Embryonic facial prominence (tissue), 1 donor: ENCODE results near the gene CACNB4.
"Not testable (repeated sequence)": the region's sequence is repeated elsewhere in the genome, so short reads cannot be mapped to it uniquely, and the experiment has no call there.

Experiments
- DNase-seq: peaks from one replicate; pipeline ENCODE4 v3.0.0-alpha.2; 2016; ENCODE audit errors: extremely low spot score

CACNB4 gene

DNA sequence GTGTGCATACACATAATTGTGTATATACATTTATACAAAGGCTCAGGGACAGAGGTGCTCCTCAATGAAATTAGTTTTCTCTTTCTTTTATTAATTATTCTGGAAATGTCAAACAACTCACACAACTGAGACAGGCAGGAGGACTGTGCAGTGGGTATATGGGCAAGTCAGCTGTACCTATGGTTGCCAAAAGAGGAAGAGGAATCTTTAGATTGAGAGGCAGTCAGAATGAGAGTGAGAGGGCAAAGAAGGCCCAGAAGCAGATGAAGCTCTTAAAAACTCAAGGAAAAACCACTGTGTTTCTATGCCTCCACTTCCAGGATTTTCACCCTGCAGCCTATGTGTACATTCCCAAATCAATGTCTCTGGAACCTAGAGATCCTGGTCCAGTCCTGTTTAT, 79.1 kb downstream of the CACNB4 start:
- no peak for DNase-seq

DNA sequence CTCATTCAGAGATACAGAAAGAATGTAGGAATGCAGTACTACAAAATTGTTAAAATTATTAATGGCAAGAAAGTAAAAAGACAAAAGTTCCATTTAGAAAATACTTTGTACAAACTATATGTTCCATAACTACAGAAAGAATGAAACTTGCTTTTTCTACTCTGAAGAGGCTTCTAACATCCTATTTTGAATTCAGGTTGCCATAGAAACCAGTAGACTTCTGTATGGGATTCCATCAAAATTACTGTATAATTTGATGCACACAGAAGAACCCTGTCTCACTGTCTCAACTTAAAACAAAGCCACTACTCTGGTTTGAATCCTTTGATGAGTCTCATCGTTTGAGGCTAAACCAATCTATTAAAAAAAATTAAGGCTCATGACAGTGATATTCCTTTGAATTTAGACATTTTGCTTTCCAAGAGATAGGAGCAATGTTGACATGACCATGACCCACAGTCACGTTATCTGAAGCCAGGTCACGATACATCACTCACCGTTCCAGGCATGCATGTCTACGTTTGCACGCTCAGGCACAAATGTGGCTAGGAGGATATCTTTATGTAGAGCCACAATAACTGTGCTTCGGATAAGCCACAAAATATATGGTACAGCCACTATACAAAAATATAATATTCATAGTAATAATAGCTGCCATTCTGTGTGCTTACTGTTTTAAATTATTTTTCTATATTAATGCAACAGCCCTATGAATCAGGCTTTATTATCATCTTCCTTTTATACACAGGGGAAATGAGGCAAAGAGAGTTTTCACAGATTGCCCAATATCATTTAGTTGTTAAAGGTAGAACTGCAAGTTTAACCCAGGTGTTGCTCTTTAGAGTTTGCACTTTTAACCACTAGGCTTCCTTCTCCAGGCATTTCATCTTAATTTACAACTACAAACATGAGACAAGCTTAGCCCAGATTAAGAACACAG, 82.4 kb downstream of the CACNB4 start:
- no peak for DNase-seq

DNA sequence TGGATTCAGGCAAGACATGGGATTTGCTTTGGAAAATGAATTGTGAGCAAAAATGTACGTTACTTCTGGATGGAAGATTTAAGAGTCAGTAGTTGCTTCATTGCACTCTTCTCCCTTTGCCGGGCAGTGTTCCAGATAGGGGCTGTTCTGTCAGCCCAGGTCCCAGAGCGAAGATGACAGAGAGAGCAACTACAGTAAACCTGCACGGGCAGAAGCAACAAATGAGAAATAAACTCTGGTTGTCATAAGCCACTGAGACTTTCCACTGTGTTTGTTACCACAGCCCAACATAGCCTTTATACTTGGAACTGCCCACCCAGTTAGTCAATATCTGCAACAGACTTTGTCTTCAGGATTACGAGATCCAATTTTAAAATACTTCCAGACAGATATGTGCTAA, 83.3 kb downstream of the CACNB4 start:
- no peak for DNase-seq

DNA sequence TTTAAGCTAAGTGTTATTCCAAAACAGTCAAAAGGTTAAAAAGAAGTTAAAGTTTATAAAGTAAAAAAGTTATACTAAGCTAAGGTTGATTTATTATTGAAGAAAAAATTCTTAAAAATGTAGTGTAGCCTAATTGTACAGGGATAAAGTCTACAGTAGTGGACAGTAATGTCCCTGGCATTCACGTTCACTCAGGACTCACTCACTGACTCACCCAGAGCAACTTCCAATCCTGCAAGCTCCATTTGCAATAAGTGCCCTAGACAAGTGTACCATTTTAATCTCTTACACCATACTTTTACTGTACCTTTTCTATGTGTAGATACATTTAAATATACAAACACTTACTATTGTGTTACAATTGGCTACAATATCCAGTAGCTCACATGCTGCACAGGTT, 86.1 kb downstream of the CACNB4 start:
- DNase-seq: no peak

DNA sequence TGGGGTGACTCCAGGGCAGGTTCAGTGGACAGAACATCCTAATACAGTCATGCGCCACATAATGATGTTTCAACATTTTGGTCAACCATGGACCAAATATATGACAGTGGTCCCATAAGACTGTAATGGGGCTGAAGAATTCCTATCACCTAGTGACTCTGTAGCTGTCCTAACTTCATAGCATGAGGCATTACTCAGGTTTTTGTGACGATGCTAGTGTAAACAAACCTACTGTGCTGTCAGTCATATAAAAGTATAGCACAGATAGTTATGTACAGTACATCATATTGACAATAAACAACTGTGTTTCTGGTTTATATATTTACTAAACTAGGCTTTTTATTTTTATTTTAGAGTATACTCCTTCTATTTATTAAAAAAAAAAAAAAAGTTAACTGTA, 87.1 kb downstream of the CACNB4 start:
- DNase-seq: no peak

DNA sequence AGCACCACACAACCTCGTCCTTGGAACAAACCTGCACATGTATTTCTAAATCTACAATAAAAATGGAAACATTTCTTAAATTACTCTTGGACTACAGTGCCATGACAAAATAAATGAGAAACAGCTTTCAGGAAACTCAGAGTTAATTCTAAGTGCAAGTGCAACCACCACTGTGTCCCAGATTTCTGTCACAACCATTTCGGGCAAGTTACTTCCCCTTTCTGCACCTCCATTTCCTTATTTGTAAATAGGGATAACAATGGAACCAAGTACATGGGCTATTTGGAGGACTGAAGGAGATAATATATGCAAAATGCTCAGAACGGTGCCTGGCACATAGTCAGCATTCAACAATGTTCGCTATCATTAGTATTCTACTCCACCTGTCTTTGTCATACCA, 93.2 kb downstream of the CACNB4 start:
- no peak for DNase-seq

DNA sequence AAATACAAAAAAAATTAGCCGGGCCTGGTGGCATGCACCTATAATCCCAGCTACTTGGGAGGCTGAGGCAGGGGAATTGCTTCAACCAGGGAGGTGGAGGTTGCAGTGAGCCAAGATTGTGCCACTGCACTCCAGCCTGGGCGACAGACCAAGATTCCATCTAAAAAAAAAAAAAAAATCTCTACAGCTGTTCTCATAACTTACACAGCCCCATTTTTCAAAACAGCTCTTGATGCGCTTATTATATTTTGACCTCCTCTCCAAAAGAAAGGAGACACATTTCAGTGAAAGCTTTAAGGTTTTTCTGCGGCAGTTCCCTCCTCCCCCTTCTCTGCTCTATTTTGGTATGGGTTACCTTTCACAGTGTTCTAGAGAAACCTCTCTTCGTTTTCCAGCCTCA, 95.6 kb downstream of the CACNB4 start:
- not testable (repeated sequence) for DNase-seq

DNA sequence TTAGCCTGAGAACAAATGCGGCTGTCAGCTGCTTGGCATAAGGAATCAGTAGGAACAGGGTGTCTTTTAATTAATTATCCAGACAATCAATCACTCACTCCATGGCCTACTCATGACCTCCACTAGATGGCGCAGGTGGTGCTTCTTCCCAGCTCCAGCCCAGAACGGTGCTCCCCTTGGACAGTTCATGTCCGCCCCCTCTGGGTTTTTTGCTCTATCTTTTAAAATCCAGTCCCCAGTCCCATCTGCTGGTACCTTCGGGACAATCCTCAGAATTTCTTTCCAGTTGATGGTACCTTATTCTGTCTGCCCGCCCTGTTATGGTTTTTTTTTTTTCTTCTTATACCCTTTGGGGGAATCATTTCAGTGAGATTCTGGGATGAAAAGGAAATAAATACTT, 99.8 kb downstream of the CACNB4 start:
- DNase-seq: no peak

DNA sequence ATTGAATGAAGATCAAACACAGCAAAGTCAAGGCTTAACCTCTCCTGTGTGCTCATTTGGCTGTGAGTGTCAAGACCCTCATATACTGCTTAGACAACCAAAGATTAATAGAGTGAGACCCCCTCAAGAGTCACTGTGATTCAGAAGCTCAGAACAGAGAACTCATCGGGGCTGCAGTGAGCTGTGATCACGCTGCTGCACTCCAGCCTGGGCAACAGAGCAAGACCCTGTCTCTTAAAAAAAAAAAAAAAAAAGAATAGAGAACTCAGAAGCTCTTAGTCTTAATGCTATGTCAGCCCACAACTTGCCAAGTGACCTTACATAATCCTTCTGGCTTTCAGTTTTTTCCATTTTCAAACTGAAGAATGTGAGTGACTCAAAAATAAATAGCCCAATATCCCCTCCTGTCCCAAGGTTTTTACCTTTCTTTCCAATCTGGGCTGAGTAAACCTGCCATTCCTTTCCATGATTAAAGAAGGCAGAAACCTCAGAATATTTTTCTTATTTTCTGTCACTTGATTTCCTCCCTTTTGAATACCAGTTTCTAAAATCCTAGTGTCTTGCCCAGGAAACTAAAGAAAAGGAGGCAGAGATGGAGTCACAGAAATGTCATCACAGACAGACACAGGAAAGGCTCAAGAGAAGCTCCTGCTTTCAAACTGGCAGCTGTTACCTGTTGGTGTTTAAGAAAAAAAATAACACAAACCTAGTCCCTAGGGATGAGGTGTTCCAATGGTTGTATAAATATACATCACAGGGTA, 102.4 kb downstream of the CACNB4 start:
- DNase-seq: no peak

DNA sequence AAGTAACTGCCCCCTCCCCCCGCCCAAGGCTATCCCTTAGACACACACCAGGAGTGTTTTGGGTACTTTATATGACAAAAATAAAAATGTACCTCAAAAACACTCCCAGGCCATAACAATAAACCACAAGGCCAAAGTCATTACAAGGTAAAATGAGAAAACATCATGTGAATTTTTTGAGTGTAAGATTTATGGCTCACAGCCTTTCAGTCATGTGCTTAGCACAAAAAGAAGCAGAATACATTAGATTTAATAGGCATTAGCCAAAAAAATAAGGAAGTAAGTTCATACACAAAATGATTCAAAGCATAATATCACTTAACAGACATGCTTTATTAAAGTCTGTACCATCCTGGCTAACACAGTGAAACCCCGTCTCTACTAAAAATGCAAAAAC, 103.7 kb downstream of the CACNB4 start:
- no peak for DNase-seq

DNA sequence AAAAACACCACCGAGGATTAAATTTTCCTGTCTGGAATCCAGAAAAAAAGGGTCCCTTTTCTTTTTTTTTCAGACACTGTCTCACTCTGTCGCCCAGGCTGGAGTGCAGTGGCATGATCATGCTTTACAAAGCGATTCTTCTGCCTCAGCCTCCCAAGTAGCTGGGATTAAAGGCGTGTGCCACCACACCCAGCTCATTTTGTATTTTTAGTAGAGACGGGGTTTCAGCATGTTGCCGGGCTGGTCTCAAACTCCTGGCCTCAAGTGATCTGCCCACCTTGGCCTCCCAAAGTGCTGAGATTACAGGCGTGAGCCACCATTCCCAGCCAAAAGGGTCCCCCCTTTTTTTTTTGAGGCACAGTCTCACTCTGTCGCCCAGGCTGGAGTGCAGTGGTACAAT, 104.7 kb downstream of the CACNB4 start:
- DNase-seq: not testable (repeated sequence)

DNA sequence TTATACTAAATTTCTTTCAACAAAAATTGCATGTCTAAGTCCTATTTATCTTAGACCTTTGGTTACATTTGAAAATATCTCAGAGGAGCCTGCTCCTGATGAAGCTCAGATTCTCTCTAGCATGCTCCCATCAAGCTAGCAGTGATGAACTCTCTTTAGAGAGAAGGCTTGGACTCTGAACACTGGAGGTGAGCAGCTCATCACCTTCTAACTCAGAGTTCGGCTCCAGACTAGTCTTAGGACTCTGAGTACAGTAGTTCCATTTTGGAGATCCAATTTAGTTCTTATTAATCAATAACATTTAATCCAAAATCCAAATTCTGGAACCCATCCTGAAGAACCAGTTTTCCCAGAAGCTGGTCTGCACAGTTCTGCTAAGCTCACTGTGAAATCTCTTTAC, 107.8 kb downstream of the CACNB4 start:
- no peak for DNase-seq

DNA sequence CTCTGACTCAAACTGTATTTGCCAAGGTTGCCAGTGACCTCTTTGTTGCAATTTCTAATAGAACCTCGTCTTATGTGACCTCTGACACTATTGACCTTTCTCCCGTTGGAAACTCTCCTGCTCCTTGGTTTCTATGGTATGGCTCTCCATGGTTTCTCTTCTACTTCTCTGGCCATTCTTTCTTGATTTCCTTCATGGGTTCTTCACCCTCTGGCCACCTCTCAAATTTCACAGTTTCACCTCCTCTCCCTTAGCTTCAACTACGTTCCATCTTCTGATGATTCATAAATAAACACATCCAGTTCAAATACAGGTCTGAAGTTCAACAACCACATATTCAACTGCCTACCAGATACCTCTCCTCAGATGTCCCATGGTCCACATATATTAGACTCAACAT, 109.5 kb downstream of the CACNB4 start:
- no peak for DNase-seq

DNA sequence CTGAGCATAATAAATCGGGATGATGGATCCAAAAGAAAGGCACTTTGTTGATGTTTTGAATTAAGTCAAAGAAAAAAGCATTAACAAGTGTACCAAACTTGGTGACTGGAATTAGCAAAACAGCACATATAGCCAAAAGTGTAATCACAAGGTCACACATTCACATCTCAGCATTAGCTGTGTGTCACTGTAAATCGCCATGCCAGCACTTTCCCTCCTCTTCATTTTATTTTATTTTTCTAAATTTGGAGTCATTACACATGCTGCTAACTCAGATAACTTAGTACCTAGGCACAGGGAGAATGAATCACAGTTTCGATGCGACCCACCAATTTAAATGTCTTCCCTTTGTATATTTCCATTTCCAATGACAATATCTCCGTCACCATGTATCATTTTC, 111.4 kb downstream of the CACNB4 start:
- no peak for DNase-seq

DNA sequence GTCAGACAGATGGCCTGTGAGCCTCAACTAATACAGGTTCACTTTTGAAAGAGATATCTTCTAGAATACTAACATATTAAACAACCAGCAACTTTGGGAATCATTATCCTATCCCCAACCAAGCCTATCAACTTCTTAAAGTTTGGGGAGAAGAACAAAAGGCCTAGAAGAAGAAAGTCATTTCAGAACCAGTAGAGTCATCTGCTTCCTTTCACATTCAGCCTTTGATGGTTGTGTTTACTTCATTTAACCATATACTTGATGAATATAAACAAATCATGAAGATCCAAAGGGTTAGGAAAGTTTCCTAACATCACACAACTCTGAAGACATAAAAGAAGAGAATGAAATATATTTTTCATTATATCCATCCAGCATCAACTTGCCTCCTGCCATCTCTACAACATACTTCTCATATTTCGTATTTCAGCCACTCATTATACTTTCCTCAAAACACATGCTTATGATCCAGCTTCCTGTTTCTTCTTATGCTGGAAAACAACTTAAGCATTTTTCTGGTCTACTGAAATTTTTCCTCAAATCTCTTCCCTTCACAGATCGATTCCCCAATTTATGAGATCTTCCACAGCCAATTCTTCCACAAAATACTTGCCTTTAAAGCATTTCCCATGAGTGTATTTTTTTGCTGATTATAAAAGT, 114.3 kb downstream of the CACNB4 start:
- DNase-seq: no peak

DNA sequence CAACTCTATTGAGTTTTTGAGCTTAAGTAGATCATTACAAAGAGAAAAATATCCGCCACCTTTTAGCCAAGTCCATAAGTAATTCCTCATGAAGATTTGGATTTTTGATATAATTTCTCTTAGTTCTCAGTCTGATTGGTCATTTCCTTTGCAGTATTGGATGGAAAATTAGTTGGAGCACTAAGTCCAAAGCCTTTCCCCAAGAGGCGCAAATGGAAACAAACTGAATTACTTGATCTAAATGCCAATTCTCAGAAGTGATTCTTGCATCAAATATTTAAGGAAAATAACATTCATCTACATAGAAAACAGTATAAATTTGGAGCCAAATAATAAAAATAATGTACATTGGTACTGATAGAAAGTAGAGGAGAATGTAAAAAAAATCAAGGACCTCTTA, 115.6 kb downstream of the CACNB4 start:
- no peak for DNase-seq

DNA sequence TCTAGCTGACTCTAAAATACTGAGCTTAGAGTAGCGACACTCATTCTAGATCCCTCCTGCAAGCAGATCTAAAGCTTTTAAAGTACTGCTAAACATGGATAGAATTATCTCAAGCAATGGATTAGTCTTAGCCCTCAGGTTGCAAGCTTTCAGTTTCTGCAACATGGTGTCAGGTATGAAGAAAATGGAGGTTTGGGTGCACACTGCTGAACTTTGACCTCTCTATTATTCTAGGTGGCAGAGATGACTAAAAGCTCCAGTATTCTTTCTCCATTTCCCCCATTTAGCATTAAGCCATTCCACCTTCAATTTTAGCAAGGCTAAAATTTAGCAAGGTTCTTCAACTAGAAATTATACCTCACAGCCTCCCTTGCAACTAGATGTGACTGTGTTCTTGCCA, 117.0 kb downstream of the CACNB4 start:
- DNase-seq: no peak

DNA sequence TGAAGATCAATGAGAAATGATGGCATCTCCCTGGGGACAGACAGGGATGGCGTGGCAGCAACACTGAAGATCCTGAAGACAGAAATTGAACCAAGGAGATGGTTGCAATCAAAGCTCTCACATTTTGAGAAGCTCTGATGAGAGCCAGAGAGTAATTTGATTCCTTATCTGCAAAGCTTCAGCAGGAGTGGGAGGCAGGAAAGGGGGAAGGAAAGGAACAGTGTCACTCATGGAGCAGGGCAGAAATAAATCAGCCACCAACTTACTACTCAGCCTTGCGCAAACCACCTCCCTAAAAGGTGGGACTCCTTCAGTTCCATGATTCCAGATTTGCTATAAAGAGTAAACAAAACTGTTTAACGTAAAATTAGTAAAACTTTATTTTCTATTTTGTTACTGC, 119.2 kb downstream of the CACNB4 start:
- no peak for DNase-seq

DNA sequence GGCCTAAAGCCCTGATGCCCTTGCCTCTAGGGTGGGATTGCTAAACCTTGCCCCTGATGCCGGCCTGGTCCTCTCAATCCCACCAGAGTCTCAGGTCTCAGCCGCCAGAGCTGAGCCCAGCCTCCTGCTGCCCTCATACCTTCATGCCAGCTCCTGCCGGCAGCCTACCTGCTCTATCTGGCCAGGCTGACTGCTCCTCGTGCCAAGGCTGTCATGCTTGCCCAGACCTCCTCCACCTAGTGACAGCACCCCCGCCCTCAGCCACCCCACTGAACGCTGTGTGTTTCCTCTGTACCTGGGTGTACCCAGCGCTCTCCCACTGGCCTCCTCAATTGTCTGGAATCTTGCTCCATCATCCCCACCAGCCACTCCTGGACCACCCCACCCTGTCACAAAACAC, 120.1 kb downstream of the CACNB4 start:
- no peak for DNase-seq

DNA sequence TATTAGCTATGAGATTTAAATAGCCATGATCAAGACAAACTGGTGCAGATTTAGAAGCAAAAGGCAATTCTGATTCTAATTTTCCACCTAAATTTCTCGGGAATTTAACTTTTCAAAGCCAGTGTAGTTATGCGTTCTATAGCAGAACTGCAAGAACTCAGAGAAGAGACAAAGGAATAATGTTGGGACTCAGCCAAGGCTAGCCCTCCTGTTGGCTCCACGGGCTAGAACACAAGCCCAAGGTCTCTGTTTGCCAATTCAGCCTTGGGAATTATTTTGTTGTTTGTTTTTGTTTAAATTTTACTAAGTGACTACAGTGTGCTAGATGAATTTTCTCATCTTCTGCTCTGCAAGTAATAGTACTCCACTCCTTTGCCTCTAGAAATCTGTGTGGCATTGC, 121.2 kb downstream of the CACNB4 start:
- DNase-seq: no peak

DNA sequence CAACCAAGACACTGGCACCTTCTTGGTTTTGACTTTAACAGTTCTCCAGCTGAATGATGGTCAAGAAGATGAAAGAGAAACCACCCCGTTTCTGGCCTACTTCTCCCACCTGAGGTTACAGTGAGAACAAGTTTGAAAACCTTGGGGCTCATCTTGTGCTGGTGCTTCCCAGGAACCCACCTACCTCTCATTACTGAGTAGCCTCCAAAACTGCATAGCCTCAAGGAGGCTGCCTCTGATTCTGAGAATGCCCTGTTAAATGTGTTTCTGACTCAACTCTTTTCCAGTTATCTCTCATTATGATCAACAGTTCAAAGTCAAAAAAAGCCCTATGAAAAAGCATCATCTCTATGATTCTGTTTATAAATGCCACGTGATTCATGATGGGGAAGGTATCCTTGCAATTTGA, 121.9 kb downstream of the CACNB4 start:
- DNase-seq: no peak
